Measurements from ENCODE around the gene SSBP4.

DNA sequence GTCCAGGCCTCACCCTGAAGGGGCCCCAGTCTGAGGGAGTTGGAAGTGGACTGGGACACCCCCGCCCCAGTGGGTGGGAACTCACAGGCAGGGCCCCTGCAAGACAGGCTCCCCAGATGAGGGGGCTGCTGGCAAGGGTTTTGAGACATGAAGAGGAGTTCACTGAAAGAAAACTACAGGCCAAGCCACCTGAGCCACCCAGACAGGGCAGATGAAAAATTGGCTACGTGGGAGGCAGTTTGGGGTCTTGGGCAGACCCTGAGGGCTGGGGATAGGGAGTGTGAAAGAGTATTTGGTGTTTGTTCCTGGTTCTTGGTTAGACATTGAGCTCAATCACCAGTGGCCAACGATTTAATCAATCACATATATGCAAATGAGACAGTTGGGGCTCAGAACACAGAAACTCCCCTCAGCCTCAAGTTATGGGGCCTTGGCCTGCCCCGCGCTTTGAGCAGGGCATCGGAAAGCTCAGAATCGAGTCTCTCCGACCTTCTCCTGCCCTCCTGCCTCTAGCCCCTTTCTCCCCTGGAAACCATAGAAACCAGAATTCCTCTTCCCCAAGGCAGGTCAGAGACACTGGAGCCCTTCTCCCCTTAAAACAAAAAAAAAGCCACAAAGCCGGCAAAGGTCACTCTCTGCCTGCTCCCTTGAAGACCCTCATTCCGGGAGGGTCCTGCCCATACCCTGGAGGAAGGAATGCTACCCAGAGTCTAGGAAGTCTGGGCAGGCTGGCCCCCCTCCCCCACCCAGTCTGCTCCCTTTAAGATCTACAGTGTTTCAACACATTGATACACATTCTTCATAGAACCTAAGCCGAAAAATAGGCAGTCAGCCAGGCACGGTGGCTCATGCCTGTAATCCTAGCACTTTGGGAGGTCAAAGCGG lies 20.1 kb downstream of the SSBP4 start:
- no peak for TF ChIP-seq ZBTB8A (IDR thresholded peaks at IDR 0.05; ENCODE audit: partially characterized antibody)
- no peak for TF ChIP-seq ZNF121 (CRISPR knock-in tag; conservative IDR thresholded peaks at IDR 0.05)
- no peak for TF ChIP-seq CHD2 (IDR thresholded peaks at IDR 0.05; ENCODE audit: low read depth, low read length)
- TF ChIP-seq SREBF2 (CRISPR knock-in tag; IDR thresholded peaks at IDR 0.05): no peak
- TF ChIP-seq, protein P1, sequence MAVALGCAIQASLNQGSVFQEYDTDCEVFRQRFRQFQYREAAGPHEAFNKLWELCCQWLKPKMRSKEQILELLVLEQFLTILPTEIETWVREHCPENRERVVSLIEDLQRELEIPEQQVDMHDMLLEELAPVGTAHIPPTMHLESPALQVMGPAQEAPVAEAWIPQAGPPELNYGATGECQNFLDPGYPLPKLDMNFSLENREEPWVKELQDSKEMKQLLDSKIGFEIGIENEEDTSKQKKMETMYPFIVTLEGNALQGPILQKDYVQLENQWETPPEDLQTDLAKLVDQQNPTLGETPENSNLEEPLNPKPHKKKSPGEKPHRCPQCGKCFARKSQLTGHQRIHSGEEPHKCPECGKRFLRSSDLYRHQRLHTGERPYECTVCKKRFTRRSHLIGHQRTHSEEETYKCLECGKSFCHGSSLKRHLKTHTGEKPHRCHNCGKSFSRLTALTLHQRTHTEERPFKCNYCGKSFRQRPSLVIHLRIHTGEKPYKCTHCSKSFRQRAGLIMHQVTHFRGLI (CRISPR knock-in tag; IDR thresholded peaks at IDR 0.05): no peak
- TF ChIP-seq, protein P2, sequence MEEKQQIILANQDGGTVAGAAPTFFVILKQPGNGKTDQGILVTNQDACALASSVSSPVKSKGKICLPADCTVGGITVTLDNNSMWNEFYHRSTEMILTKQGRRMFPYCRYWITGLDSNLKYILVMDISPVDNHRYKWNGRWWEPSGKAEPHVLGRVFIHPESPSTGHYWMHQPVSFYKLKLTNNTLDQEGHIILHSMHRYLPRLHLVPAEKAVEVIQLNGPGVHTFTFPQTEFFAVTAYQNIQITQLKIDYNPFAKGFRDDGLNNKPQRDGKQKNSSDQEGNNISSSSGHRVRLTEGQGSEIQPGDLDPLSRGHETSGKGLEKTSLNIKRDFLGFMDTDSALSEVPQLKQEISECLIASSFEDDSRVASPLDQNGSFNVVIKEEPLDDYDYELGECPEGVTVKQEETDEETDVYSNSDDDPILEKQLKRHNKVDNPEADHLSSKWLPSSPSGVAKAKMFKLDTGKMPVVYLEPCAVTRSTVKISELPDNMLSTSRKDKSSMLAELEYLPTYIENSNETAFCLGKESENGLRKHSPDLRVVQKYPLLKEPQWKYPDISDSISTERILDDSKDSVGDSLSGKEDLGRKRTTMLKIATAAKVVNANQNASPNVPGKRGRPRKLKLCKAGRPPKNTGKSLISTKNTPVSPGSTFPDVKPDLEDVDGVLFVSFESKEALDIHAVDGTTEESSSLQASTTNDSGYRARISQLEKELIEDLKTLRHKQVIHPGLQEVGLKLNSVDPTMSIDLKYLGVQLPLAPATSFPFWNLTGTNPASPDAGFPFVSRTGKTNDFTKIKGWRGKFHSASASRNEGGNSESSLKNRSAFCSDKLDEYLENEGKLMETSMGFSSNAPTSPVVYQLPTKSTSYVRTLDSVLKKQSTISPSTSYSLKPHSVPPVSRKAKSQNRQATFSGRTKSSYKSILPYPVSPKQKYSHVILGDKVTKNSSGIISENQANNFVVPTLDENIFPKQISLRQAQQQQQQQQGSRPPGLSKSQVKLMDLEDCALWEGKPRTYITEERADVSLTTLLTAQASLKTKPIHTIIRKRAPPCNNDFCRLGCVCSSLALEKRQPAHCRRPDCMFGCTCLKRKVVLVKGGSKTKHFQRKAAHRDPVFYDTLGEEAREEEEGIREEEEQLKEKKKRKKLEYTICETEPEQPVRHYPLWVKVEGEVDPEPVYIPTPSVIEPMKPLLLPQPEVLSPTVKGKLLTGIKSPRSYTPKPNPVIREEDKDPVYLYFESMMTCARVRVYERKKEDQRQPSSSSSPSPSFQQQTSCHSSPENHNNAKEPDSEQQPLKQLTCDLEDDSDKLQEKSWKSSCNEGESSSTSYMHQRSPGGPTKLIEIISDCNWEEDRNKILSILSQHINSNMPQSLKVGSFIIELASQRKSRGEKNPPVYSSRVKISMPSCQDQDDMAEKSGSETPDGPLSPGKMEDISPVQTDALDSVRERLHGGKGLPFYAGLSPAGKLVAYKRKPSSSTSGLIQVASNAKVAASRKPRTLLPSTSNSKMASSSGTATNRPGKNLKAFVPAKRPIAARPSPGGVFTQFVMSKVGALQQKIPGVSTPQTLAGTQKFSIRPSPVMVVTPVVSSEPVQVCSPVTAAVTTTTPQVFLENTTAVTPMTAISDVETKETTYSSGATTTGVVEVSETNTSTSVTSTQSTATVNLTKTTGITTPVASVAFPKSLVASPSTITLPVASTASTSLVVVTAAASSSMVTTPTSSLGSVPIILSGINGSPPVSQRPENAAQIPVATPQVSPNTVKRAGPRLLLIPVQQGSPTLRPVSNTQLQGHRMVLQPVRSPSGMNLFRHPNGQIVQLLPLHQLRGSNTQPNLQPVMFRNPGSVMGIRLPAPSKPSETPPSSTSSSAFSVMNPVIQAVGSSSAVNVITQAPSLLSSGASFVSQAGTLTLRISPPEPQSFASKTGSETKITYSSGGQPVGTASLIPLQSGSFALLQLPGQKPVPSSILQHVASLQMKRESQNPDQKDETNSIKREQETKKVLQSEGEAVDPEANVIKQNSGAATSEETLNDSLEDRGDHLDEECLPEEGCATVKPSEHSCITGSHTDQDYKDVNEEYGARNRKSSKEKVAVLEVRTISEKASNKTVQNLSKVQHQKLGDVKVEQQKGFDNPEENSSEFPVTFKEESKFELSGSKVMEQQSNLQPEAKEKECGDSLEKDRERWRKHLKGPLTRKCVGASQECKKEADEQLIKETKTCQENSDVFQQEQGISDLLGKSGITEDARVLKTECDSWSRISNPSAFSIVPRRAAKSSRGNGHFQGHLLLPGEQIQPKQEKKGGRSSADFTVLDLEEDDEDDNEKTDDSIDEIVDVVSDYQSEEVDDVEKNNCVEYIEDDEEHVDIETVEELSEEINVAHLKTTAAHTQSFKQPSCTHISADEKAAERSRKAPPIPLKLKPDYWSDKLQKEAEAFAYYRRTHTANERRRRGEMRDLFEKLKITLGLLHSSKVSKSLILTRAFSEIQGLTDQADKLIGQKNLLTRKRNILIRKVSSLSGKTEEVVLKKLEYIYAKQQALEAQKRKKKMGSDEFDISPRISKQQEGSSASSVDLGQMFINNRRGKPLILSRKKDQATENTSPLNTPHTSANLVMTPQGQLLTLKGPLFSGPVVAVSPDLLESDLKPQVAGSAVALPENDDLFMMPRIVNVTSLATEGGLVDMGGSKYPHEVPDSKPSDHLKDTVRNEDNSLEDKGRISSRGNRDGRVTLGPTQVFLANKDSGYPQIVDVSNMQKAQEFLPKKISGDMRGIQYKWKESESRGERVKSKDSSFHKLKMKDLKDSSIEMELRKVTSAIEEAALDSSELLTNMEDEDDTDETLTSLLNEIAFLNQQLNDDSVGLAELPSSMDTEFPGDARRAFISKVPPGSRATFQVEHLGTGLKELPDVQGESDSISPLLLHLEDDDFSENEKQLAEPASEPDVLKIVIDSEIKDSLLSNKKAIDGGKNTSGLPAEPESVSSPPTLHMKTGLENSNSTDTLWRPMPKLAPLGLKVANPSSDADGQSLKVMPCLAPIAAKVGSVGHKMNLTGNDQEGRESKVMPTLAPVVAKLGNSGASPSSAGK (IDR thresholded peaks at IDR 0.05): no peak
- no peak for TF ChIP-seq SREBF1 (IDR thresholded peaks at IDR 0.05; ENCODE audit: borderline replicate concordance, low read depth, low read length)

All from K562 (cell line).